ENCODE results near the gene PRIMPOL.

Gene PRIMPOL

GRCh38 chr4:184664445-184665210 lies 15.1 kb downstream of the PRIMPOL start:
- peaks cover 11 to 44% (median 39%) of the 10 kb centered on the region in 5 donors for H3K36me3 ChIP-seq (ENCODE audit: control insufficient read depth in 5 of 5, insufficient read depth in 5 of 5, low read length in 5 of 5)
- no peaks in the 10 kb centered on the region for H3K9me3 ChIP-seq (ENCODE audit: control insufficient read depth in 5 of 5, low read length in 5 of 5)
- H3K27ac ChIP-seq (ENCODE audit: low read depth, low read length), result no peak overlapping the region
- H3K4me1 ChIP-seq (ENCODE audit: control insufficient read depth in 5 of 5, insufficient read depth in 5 of 5, low read length in 5 of 5), result peaks cover 0 to 6% (median 0%) of the 10 kb centered on the region in 5 donors
- H3K27me3 ChIP-seq (ENCODE audit: control insufficient read depth in 5 of 5, insufficient read depth in 4 of 5, low read length in 5 of 5), result no peaks in the 10 kb centered on the region
- H3K9ac ChIP-seq (ENCODE audit: low read length in 5 of 5), result no peak overlapping the region
- H3K4me3 ChIP-seq (ENCODE audit: low read depth in 1 of 5, low read length in 5 of 5), result no peak overlapping the region

GRCh38 chr4:184666670-184667069 lies 17.1 kb downstream of the PRIMPOL start:
- Histone ChIP-seq H3K9me3 (ENCODE audit: control insufficient read depth in 5 of 5, low read length in 5 of 5) (no peaks in the 10 kb centered on the region), H3K9ac (ENCODE audit: low read length in 5 of 5) (no peak overlapping the region), H3K27me3 (ENCODE audit: control insufficient read depth in 5 of 5, insufficient read depth in 4 of 5, low read length in 5 of 5) (no peaks in the 10 kb centered on the region), H3K27ac (ENCODE audit: low read depth, low read length) (no peak overlapping the region), H3K4me1 (ENCODE audit: control insufficient read depth in 5 of 5, insufficient read depth in 5 of 5, low read length in 5 of 5) (peaks cover 0 to 6% (median 0%) of the 10 kb centered on the region in 5 donors), H3K4me3 (ENCODE audit: low read depth in 1 of 5, low read length in 5 of 5) (no peak overlapping the region), H3K36me3 (ENCODE audit: control insufficient read depth in 5 of 5, insufficient read depth in 5 of 5, low read length in 5 of 5) (peaks cover under 1 to 47% (median 30%) of the 10 kb centered on the region in 5 donors)

GRCh38 chr4:184668096-184668495 lies 18.6 kb downstream of the PRIMPOL start:
- no peaks in the 10 kb centered on the region for H3K27me3 ChIP-seq (ENCODE audit: control insufficient read depth in 5 of 5, insufficient read depth in 4 of 5, low read length in 5 of 5)
- peaks cover 0 to 54% (median 41%) of the 10 kb centered on the region in 5 donors for H3K36me3 ChIP-seq (ENCODE audit: control insufficient read depth in 5 of 5, insufficient read depth in 5 of 5, low read length in 5 of 5)
- no peak overlapping the region for H3K4me3 ChIP-seq (ENCODE audit: low read depth in 1 of 5, low read length in 5 of 5)
- no peaks in the 10 kb centered on the region for H3K9me3 ChIP-seq (ENCODE audit: control insufficient read depth in 5 of 5, low read length in 5 of 5)
- H3K9ac ChIP-seq (ENCODE audit: low read length in 5 of 5), result no peak overlapping the region
- H3K27ac ChIP-seq (ENCODE audit: low read depth, low read length), result no peak overlapping the region
- peaks cover 0 to 6% (median 0%) of the 10 kb centered on the region in 5 donors for H3K4me1 ChIP-seq (ENCODE audit: control insufficient read depth in 5 of 5, insufficient read depth in 5 of 5, low read length in 5 of 5)

- Histone ChIP-seq H3K4me1 (ENCODE audit: control insufficient read depth in 5 of 5, insufficient read depth in 5 of 5, low read length in 5 of 5) (peaks cover 0 to 6% (median 0%) of the 10 kb centered on the region in 5 donors), H3K27me3 (ENCODE audit: control insufficient read depth in 5 of 5, insufficient read depth in 4 of 5, low read length in 5 of 5) (no peaks in the 10 kb centered on the region), H3K9me3 (ENCODE audit: control insufficient read depth in 5 of 5, low read length in 5 of 5) (no peaks in the 10 kb centered on the region), H3K27ac (ENCODE audit: low read depth, low read length) (no peak overlapping the region), H3K9ac (ENCODE audit: low read length in 5 of 5) (no peak overlapping the region), H3K36me3 (ENCODE audit: control insufficient read depth in 5 of 5, insufficient read depth in 5 of 5, low read length in 5 of 5) (peaks cover 0 to 55% (median 41%) of the 10 kb centered on the region in 5 donors), H3K4me3 (ENCODE audit: low read depth in 1 of 5, low read length in 5 of 5) (no peak overlapping the region)
Measured at GRCh38 chr4:184668511-184669114, 19.1 kb downstream of the PRIMPOL start.

- Histone ChIP-seq H3K9ac (ENCODE audit: low read length in 5 of 5) (no peak overlapping the region), H3K27ac (ENCODE audit: low read depth, low read length) (no peak overlapping the region), H3K27me3 (ENCODE audit: control insufficient read depth in 5 of 5, insufficient read depth in 4 of 5, low read length in 5 of 5) (no peaks in the 10 kb centered on the region), H3K4me3 (ENCODE audit: low read depth in 1 of 5, low read length in 5 of 5) (no peak overlapping the region), H3K9me3 (ENCODE audit: control insufficient read depth in 5 of 5, low read length in 5 of 5) (no peaks in the 10 kb centered on the region), H3K36me3 (ENCODE audit: control insufficient read depth in 5 of 5, insufficient read depth in 5 of 5, low read length in 5 of 5) (peaks cover 0 to 61% (median 41%) of the 10 kb centered on the region in 5 donors), H3K4me1 (ENCODE audit: control insufficient read depth in 5 of 5, insufficient read depth in 5 of 5, low read length in 5 of 5) (peaks cover 0 to 10% (median 5%) of the 10 kb centered on the region in 5 donors)
Measured at GRCh38 chr4:184669251-184669650, 19.7 kb downstream of the PRIMPOL start.

- Histone ChIP-seq H3K4me1 (ENCODE audit: control insufficient read depth in 5 of 5, insufficient read depth in 5 of 5, low read length in 5 of 5) (peaks cover 0 to 10% (median 7%) of the 10 kb centered on the region in 5 donors), H3K36me3 (ENCODE audit: control insufficient read depth in 5 of 5, insufficient read depth in 5 of 5, low read length in 5 of 5) (peaks cover 3 to 67% (median 46%) of the 10 kb centered on the region in 5 donors), H3K4me3 (ENCODE audit: low read depth in 1 of 5, low read length in 5 of 5) (no peak overlapping the region), H3K9ac (ENCODE audit: low read length in 5 of 5) (no peak overlapping the region), H3K27ac (ENCODE audit: low read depth, low read length) (no peak overlapping the region), H3K27me3 (ENCODE audit: control insufficient read depth in 5 of 5, insufficient read depth in 4 of 5, low read length in 5 of 5) (no peaks in the 10 kb centered on the region), H3K9me3 (ENCODE audit: control insufficient read depth in 5 of 5, low read length in 5 of 5) (no peaks in the 10 kb centered on the region)
Measured at GRCh38 chr4:184671101-184671500, 21.6 kb downstream of the PRIMPOL start.

GRCh38 chr4:184672741-184673140 lies 23.2 kb downstream of the PRIMPOL start:
- peaks cover 3 to 52% (median 37%) of the 10 kb centered on the region in 5 donors for H3K36me3 ChIP-seq (ENCODE audit: control insufficient read depth in 5 of 5, insufficient read depth in 5 of 5, low read length in 5 of 5)

GRCh38 chr4:184674011-184674410 lies 24.5 kb downstream of the PRIMPOL start:
- no peak overlapping the region for H3K9ac ChIP-seq (ENCODE audit: low read length in 5 of 5)
- H3K27ac ChIP-seq (ENCODE audit: low read depth, low read length), result no peak overlapping the region
- H3K4me1 ChIP-seq (ENCODE audit: control insufficient read depth in 5 of 5, insufficient read depth in 5 of 5, low read length in 5 of 5), result peaks cover 0 to 7% (median 4%) of the 10 kb centered on the region in 5 donors
- no peak overlapping the region for H3K4me3 ChIP-seq (ENCODE audit: low read depth in 1 of 5, low read length in 5 of 5)
- H3K9me3 ChIP-seq (ENCODE audit: control insufficient read depth in 5 of 5, low read length in 5 of 5), result no peaks in the 10 kb centered on the region
- peaks cover 3 to 42% (median 27%) of the 10 kb centered on the region in 5 donors for H3K36me3 ChIP-seq (ENCODE audit: control insufficient read depth in 5 of 5, insufficient read depth in 5 of 5, low read length in 5 of 5)
- no peaks in the 10 kb centered on the region for H3K27me3 ChIP-seq (ENCODE audit: control insufficient read depth in 5 of 5, insufficient read depth in 4 of 5, low read length in 5 of 5)

More at GRCh38 chr4:184672741-184673140, 23.2 kb downstream of the PRIMPOL start:
- Histone ChIP-seq H3K4me1 (ENCODE audit: control insufficient read depth in 5 of 5, insufficient read depth in 5 of 5, low read length in 5 of 5) (peaks cover 0 to 10% (median 7%) of the 10 kb centered on the region in 5 donors), H3K9ac (ENCODE audit: low read length in 5 of 5) (no peak overlapping the region), H3K27me3 (ENCODE audit: control insufficient read depth in 5 of 5, insufficient read depth in 4 of 5, low read length in 5 of 5) (no peaks in the 10 kb centered on the region), H3K9me3 (ENCODE audit: control insufficient read depth in 5 of 5, low read length in 5 of 5) (no peaks in the 10 kb centered on the region), H3K4me3 (ENCODE audit: low read depth in 1 of 5, low read length in 5 of 5) (no peak overlapping the region), H3K27ac (ENCODE audit: low read depth, low read length) (no peak overlapping the region)

GRCh38 chr4:184675018-184675417 lies 25.5 kb downstream of the PRIMPOL start:
- no peak overlapping the region for H3K9ac ChIP-seq (ENCODE audit: low read length in 5 of 5)
- peaks cover 3 to 33% (median 26%) of the 10 kb centered on the region in 5 donors for H3K36me3 ChIP-seq (ENCODE audit: control insufficient read depth in 5 of 5, insufficient read depth in 5 of 5, low read length in 5 of 5)
- no peaks in the 10 kb centered on the region for H3K27me3 ChIP-seq (ENCODE audit: control insufficient read depth in 5 of 5, insufficient read depth in 4 of 5, low read length in 5 of 5)
- H3K4me3 ChIP-seq (ENCODE audit: low read depth in 1 of 5, low read length in 5 of 5), result no peak overlapping the region
- no peak overlapping the region for H3K27ac ChIP-seq (ENCODE audit: low read depth, low read length)
- no peaks in the 10 kb centered on the region for H3K9me3 ChIP-seq (ENCODE audit: control insufficient read depth in 5 of 5, low read length in 5 of 5)
- H3K4me1 ChIP-seq (ENCODE audit: control insufficient read depth in 5 of 5, insufficient read depth in 5 of 5, low read length in 5 of 5), result peaks cover 0 to 7% (median 4%) of the 10 kb centered on the region in 5 donors
